ENCODE data around the gene RPL14. TPM values are rescaled to one million over a fixed set of nuclear protein-coding genes. Genes with fewer than 3 reads are reported as not detected.

Gene RPL14
- total RNA-seq, 1 donor from 2014 or later, result 1,360 TPM

GRCh38 chr3:40494698-40495097 lies 37.6 kb downstream of the RPL14 start:
- ATAC-seq, result no peak

DNA sequence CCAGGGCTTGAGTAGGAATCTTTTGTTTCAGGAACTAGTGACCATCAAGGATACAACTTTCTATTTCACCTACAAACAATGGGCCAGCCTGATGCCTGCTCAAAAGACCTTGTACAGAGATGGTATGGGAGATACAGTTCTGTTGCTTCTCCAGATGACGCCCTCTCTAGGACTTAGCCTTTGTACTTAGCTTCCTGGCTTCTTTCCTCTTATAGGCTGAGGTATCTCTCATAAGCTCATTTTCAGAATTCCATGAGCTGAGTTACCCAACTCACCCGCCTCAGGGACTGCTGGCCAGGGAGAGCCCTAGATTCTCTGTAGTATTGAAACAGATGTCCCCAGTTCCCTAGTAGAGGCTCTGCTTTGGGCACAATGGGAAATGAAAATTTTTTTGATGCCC lies 40.1 kb downstream of the RPL14 start:
- H3K4me3 ChIP-seq, result no peak overlapping the region
- no peak for DNase-seq
- intact Hi-C loops (cut with DNase I), result no loop called here

More at GRCh38 chr3:40494698-40495097, 37.6 kb downstream of the RPL14 start:
- intact Hi-C loops (cut with DNase I), result no loop called here
- Histone ChIP-seq H3K27me3 (ENCODE audit: low read depth) (no peaks in the 10 kb centered on the region), H3K4me1 (no peaks in the 10 kb centered on the region), H3K27ac (no peak overlapping the region), H3K9me3 (no peaks in the 10 kb centered on the region), H3K36me3 (no peaks in the 10 kb centered on the region), H3K4me3 (no peak overlapping the region)
- TF ChIP-seq CTCF (IDR thresholded peaks at IDR 0.05), result no peak
- DNase-seq, result no peak

GRCh38 chr3:40499952-40500351 lies 42.8 kb downstream of the RPL14 start:
- Histone ChIP-seq H3K36me3 (no peaks in the 10 kb centered on the region), H3K9me3 (no peaks in the 10 kb centered on the region), H3K4me3 (no peak overlapping the region), H3K27ac (no peak overlapping the region), H3K27me3 (ENCODE audit: low read depth) (no peaks in the 10 kb centered on the region), H3K4me1 (peaks cover 7% of the 10 kb centered on the region)
- ATAC-seq (no peak), DNase-seq (no peak)
- no peak for TF ChIP-seq CTCF (IDR thresholded peaks at IDR 0.05)
- intact Hi-C loops (cut with DNase I), result no loop called here

More for the DNA sequence above, 40.1 kb downstream of the RPL14 start:
- no peaks in the 10 kb centered on the region for H3K9me3 ChIP-seq
- H3K27me3 ChIP-seq (ENCODE audit: low read depth), result no peaks in the 10 kb centered on the region
- no peak for ATAC-seq
- no peaks in the 10 kb centered on the region for H3K36me3 ChIP-seq
- no peak overlapping the region for H3K27ac ChIP-seq
- no peak for TF ChIP-seq CTCF (IDR thresholded peaks at IDR 0.05)
- H3K4me1 ChIP-seq, result no peaks in the 10 kb centered on the region

DNA sequence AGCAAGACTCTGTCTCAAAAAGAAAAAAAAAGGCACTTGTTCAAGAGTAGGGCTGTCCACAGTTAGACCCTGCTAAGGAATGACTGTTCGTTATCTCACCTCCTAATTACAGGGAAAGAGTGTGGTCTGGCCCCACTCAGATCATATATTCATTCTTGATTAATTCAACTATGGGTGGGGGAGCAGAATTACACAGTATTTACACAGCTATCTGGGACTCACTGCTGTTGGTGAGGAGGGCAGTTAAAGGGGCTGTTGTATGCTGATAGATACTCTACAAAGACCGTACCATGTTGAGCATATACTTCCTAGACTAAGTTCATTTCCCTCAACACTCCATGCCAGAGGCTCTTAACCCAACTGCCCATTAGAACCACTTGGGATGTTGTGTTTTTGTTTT lies 44.9 kb downstream of the RPL14 start:
- no peak for DNase-seq
- no peaks in the 10 kb centered on the region for H3K9me3 ChIP-seq
- no peak for ATAC-seq
- intact Hi-C loops (cut with DNase I), result no loop called here
- no peaks in the 10 kb centered on the region for H3K27me3 ChIP-seq (ENCODE audit: low read depth)
- no peak for TF ChIP-seq CTCF (IDR thresholded peaks at IDR 0.05)
- H3K27ac ChIP-seq, result no peak overlapping the region
- no peaks in the 10 kb centered on the region for H3K36me3 ChIP-seq
- peaks cover 24% of the 10 kb centered on the region for H3K4me1 ChIP-seq
- no peak overlapping the region for H3K4me3 ChIP-seq

DNA sequence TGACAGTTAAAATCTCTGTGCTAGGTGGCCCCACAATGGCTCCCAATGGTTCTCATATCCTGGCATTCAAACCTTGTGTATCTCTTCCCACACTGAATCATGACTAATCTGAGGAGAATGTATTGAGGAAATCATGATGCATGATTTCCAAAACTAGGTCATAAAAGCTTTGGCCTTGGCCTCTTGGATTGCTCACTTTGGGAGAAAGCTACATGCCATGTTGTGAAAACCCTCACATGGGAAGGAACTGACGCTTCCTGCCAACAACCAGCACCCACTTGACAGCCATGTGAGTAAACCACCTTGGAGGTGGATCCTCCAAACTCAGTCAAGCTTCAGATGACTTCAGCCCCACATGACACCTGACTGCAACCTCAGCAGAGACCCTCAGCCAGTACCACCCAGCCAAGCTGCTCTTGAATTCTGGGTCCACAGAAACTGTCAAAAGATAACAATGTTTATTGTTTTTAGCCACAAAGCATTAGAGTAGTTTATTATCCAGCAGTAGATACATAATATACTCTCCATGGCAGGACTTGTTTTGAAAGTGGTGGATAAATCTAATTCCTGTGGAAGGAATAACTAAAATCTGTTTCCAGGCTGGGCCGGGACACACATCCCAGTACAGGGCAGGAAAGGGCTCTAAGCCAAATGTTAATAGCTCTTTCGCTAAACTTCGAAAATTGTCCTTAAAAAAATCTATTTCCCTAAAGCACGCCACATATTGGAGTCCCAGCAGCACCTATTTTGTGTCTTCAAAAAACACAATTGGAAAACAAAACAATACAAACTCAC lies 47.7 kb downstream of the RPL14 start:
- no peaks in the 10 kb centered on the region for H3K27me3 ChIP-seq (ENCODE audit: low read depth)
- peak overlapping the region; percentile 85 for H3K27ac ChIP-seq
- H3K4me3 ChIP-seq, result peak overlapping the region; percentile 71
- intact Hi-C loops (cut with DNase I), result no loop called here
- peaks cover 4% of the 10 kb centered on the region for H3K36me3 ChIP-seq
- no peaks in the 10 kb centered on the region for H3K9me3 ChIP-seq
- peak in 1 of 2 donors; percentile 40 for ATAC-seq
- peaks cover 24% of the 10 kb centered on the region for H3K4me1 ChIP-seq
- TF ChIP-seq CTCF (IDR thresholded peaks at IDR 0.05), result no peak
- DNase-seq, result no peak
